ENCODE results near the gene RNU2-63P.

GRCh38 chr2:88049622-88050021 lies 33.3 kb upstream of the RNU2-63P start:
- TF ChIP-seq, protein P1, sequence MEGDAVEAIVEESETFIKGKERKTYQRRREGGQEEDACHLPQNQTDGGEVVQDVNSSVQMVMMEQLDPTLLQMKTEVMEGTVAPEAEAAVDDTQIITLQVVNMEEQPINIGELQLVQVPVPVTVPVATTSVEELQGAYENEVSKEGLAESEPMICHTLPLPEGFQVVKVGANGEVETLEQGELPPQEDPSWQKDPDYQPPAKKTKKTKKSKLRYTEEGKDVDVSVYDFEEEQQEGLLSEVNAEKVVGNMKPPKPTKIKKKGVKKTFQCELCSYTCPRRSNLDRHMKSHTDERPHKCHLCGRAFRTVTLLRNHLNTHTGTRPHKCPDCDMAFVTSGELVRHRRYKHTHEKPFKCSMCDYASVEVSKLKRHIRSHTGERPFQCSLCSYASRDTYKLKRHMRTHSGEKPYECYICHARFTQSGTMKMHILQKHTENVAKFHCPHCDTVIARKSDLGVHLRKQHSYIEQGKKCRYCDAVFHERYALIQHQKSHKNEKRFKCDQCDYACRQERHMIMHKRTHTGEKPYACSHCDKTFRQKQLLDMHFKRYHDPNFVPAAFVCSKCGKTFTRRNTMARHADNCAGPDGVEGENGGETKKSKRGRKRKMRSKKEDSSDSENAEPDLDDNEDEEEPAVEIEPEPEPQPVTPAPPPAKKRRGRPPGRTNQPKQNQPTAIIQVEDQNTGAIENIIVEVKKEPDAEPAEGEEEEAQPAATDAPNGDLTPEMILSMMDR (IDR thresholded peaks at IDR 0.05): no peak
- TF ChIP-seq POLR2A (IDR thresholded peaks at IDR 0.05): no peak

All from adrenal gland (tissue), 5 donors.